Measurements from ENCODE around the gene USP7. TPM values are rescaled to one million over a fixed set of nuclear protein-coding genes. Genes with fewer than 3 reads are reported as not detected.

USP7 gene
- total and polyA plus RNA-seq, 7 donors = 41.6 to 135 (median 108) TPM

DNA sequence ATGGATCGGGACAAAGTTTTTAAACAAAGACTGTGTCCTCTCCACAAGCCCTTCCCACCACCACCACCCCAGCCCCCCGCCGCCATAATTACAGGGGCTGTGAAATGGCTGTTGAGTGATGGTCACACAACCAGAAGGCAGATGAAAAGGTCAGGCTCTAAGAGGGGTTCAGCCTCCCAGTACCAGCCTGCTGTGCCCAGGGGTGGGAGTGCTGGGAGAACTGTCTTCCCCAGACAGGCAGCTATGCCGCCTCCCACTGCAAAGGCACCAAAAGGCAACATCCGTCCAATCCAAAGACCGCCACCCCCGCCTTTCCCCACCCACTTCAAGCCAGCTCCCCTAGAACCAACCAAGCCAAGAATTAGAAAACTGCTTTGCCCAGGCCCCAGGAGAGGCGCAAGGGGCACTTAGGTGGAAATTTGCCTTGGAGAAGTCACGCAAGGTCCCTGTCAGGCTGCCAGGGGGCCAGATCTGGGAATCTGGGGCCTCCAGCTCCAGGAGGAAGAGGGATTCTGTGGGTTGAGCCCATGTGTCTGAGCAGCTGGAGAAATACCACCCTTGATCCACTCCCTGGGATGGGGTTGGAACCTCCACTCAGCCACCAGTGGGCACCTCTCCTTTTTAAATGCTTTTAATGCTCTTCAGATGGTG, 109.3 kb downstream of the USP7 start:
- Histone ChIP-seq H3K4me1 (no peaks in the 10 kb centered on the region), H3K4me3 (no peak overlapping the region), H3K9me3 (no peaks in the 10 kb centered on the region), H3K27ac (no peak overlapping the region), H3K36me3 (ENCODE audit: insufficient read depth in 1 of 2, low read depth in 1 of 2) (peaks cover 4 to 66% of the 10 kb centered on the region in 2 donors), H3K27me3 (ENCODE audit: insufficient read depth in 3 of 3, low read length in 2 of 3) (no peaks in the 10 kb centered on the region)
- intact Hi-C loops (cut with DNase I) = no loop called here
- no peak for TF ChIP-seq CTCF (IDR thresholded peaks at IDR 0.05)
- ATAC-seq (no peak), DNase-seq (no peak)
- 91 to 93% (median 93%) methylated on average over 9 of the region's 9 CpGs for WGBS, 3 donors

- DNase-seq = no peak
- TF ChIP-seq CTCF (IDR thresholded peaks at IDR 0.05) = no peak
- intact Hi-C loops (cut with DNase I) = no loop called here
- H3K27ac ChIP-seq = no peak overlapping the region
- H3K27me3 ChIP-seq (ENCODE audit: insufficient read depth in 3 of 3, low read length in 2 of 3) = no peaks in the 10 kb centered on the region
- ATAC-seq = no peak
- H3K36me3 ChIP-seq (ENCODE audit: insufficient read depth in 1 of 2, low read depth in 1 of 2) = peaks cover 4 to 74% of the 10 kb centered on the region in 2 donors
- no peak overlapping the region for H3K4me3 ChIP-seq
- no peaks in the 10 kb centered on the region for H3K9me3 ChIP-seq
- no peaks in the 10 kb centered on the region for H3K4me1 ChIP-seq
- 90 to 92% (median 92%) methylated on average over 7 of the region's 7 CpGs for WGBS, 3 donors
These were observed 110.1 kb downstream of the USP7 start for GRCh38 chr16:8853611-8854010.

DNA sequence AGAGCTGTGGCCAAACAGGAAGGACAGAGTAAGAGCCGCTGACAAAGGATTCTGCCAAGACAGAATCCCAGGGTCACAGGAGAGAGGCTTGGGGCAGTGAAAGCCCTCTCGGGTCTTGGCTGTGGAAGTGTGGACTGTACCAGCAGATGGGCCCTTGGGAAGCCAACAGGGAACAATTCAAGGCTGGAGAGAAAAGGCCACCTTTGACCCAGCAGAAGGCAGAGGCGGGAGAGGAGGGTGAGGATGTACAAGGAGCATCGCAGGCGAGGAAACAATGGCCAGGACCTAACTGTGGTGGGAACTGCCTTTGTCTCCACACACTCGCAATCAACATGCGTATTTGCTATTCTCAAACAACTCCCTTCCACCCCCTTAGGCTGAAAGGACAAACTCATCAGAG, 110.6 kb downstream of the USP7 start:
- no peak for ATAC-seq
- H3K4me1 ChIP-seq = no peaks in the 10 kb centered on the region
- TF ChIP-seq CTCF (IDR thresholded peaks at IDR 0.05) = no peak

GRCh38 chr16:8852534-8852933, 111.2 kb downstream of the USP7 start:
- no peaks in the 10 kb centered on the region for H3K27me3 ChIP-seq (ENCODE audit: insufficient read depth in 3 of 3, low read length in 2 of 3)
- intact Hi-C loops (cut with DNase I) = no loop called here
- H3K4me3 ChIP-seq = no peak overlapping the region
- H3K36me3 ChIP-seq (ENCODE audit: insufficient read depth in 1 of 2, low read depth in 1 of 2) = peaks cover 4 to 79% of the 10 kb centered on the region in 2 donors
- H3K27ac ChIP-seq = no peak overlapping the region
- DNase-seq (no peak), ATAC-seq (no peak)
- TF ChIP-seq CTCF (IDR thresholded peaks at IDR 0.05) = no peak
- H3K9me3 ChIP-seq = no peaks in the 10 kb centered on the region
- H3K4me1 ChIP-seq = no peaks in the 10 kb centered on the region
- WGBS, 3 donors = 77 to 86% (median 78%) methylated on average over 8 of the region's 8 CpGs

More for the DNA sequence above, 110.6 kb downstream of the USP7 start:
- no peak overlapping the region for H3K27ac ChIP-seq
- no peak overlapping the region for H3K4me3 ChIP-seq
- intact Hi-C loops (cut with DNase I) = no loop called here
- DNase-seq = no peak
- WGBS, 3 donors = 64 to 81% (median 79%) methylated on average over 7 of the region's 7 CpGs
- peaks cover 4 to 75% of the 10 kb centered on the region in 2 donors for H3K36me3 ChIP-seq (ENCODE audit: insufficient read depth in 1 of 2, low read depth in 1 of 2)
- H3K27me3 ChIP-seq (ENCODE audit: insufficient read depth in 3 of 3, low read length in 2 of 3) = no peaks in the 10 kb centered on the region
- H3K9me3 ChIP-seq = no peaks in the 10 kb centered on the region

Data from psoas muscle (tissue), 8 donors.